ENCODE results near the gene AGAP3. TPM values are rescaled to one million over a fixed set of nuclear protein-coding genes. Genes with fewer than 3 reads are reported as not detected.

Gene AGAP3
- polyA plus RNA-seq, 1 of the 3 experiments (the other 2 are of a cell fraction) = 126 TPM

DNA sequence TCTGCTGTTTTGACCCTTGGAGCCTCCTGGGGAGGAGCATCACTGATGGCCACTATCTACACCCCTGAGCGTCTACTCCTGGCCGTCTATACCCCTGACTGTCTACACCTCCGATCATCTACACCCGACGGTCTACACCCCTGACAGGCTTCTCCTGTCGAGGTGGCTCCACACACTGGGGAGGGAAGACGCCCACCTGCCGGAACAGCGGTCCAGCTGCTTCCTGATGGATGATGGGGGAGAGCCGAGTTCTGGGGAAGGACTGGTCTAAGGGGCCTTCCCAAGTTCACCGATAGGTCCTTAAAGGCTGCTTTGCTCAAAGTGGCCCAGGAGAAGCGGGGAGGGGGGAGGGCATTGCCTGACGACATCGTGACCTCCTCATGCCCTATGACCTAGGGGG lies 41.9 kb downstream of the AGAP3 start (continued):
- TF ChIP-seq USF1 (IDR thresholded peaks at IDR 0.05; ENCODE audit: borderline replicate concordance, low read depth) (no peak), PBX3 (IDR thresholded peaks at IDR 0.05) (no peak), POLR2AphosphoS5 (IDR thresholded peaks at IDR 0.05; ENCODE audit: low read depth, low read length) (no peak), FOXJ3 (CRISPR knock-in tag; IDR thresholded peaks at IDR 0.05) (no peak), EZH2phosphoT487 (IDR thresholded peaks at IDR 0.05; ENCODE audit: borderline replicate concordance, low read depth) (no peak)

GRCh38 chr7:151128716-151129115 lies 42.4 kb downstream of the AGAP3 start:
- WGBS (ENCODE audit: low lambda C conversion rate) = 99% methylated on average over 8 of the region's 8 CpGs
- ChIA-PET CTCF (interaction anchor here (0.9 to 18.0 kb wide), 7 partner anchors 9 to 114 kb away, joined by 3 to 243 read pairs (median 12); partner anchors contain the start of gene GBX1), POLR2A (no interaction called here)
- H2AFZ ChIP-seq (ENCODE audit: low read depth) = no peak overlapping the region
- H3K27me3 ChIP-seq (ENCODE audit: insufficient read depth) = no peaks in the 10 kb centered on the region
- H3K4me1 ChIP-seq (ENCODE audit: control insufficient read depth in 1 of 2, insufficient read depth in 2 of 2, low read depth in 1 of 2, low read length in 1 of 2) = peaks cover 0 to 34% of the 10 kb centered on the region in 2 experiments; a peak in 1 of 4 replicates
- no peaks in the 10 kb centered on the region for H3K9me2 ChIP-seq
- no peak for TF ChIP-seq NFIC (IDR thresholded peaks at IDR 0.05; ENCODE audit: borderline replicate concordance)
- no peak for TF ChIP-seq TAF1 (IDR thresholded peaks at IDR 0.05; ENCODE audit: borderline replicate concordance, low read depth, low read length)
- no peak for TF ChIP-seq FOSL2 (IDR thresholded peaks at IDR 0.05; ENCODE audit: borderline replicate concordance, low read depth)
- TF ChIP-seq FOXJ3 (CRISPR knock-in tag; IDR thresholded peaks at IDR 0.05) = no peak
- TF ChIP-seq USF2 (IDR thresholded peaks at IDR 0.05; ENCODE audit: borderline replicate concordance, low read depth, low read length) = no peak
- TF ChIP-seq TEAD4 (IDR thresholded peaks at IDR 0.05; ENCODE audit: borderline replicate concordance, insufficient read depth) = no peak
- TF ChIP-seq POLR2AphosphoS5 (IDR thresholded peaks at IDR 0.05; ENCODE audit: low read depth, low read length) = no peak
- no peak for TF ChIP-seq CHD2 (IDR thresholded peaks at IDR 0.05; ENCODE audit: low read length, partially characterized antibody)
- no peak for TF ChIP-seq USF1 (IDR thresholded peaks at IDR 0.05; ENCODE audit: borderline replicate concordance, low read depth)
- TF ChIP-seq RXRA (IDR thresholded peaks at IDR 0.05; ENCODE audit: borderline replicate concordance, low read depth) = no peak
- no peak for TF ChIP-seq MAX (IDR thresholded peaks at IDR 0.05; ENCODE audit: low read depth)
- TF ChIP-seq, protein P1, sequence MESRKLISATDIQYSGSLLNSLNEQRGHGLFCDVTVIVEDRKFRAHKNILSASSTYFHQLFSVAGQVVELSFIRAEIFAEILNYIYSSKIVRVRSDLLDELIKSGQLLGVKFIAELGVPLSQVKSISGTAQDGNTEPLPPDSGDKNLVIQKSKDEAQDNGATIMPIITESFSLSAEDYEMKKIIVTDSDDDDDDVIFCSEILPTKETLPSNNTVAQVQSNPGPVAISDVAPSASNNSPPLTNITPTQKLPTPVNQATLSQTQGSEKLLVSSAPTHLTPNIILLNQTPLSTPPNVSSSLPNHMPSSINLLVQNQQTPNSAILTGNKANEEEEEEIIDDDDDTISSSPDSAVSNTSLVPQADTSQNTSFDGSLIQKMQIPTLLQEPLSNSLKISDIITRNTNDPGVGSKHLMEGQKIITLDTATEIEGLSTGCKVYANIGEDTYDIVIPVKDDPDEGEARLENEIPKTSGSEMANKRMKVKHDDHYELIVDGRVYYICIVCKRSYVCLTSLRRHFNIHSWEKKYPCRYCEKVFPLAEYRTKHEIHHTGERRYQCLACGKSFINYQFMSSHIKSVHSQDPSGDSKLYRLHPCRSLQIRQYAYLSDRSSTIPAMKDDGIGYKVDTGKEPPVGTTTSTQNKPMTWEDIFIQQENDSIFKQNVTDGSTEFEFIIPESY (IDR thresholded peaks at IDR 0.05; ENCODE audit: borderline replicate concordance, low read depth) = no peak
- TF ChIP-seq, protein P2, sequence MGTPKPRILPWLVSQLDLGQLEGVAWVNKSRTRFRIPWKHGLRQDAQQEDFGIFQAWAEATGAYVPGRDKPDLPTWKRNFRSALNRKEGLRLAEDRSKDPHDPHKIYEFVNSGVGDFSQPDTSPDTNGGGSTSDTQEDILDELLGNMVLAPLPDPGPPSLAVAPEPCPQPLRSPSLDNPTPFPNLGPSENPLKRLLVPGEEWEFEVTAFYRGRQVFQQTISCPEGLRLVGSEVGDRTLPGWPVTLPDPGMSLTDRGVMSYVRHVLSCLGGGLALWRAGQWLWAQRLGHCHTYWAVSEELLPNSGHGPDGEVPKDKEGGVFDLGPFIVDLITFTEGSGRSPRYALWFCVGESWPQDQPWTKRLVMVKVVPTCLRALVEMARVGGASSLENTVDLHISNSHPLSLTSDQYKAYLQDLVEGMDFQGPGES (IDR thresholded peaks at IDR 0.05; ENCODE audit: low read depth, low read length) = no peak
- no peak for TF ChIP-seq JUND (IDR thresholded peaks at IDR 0.05)
- TF ChIP-seq, protein P3, sequence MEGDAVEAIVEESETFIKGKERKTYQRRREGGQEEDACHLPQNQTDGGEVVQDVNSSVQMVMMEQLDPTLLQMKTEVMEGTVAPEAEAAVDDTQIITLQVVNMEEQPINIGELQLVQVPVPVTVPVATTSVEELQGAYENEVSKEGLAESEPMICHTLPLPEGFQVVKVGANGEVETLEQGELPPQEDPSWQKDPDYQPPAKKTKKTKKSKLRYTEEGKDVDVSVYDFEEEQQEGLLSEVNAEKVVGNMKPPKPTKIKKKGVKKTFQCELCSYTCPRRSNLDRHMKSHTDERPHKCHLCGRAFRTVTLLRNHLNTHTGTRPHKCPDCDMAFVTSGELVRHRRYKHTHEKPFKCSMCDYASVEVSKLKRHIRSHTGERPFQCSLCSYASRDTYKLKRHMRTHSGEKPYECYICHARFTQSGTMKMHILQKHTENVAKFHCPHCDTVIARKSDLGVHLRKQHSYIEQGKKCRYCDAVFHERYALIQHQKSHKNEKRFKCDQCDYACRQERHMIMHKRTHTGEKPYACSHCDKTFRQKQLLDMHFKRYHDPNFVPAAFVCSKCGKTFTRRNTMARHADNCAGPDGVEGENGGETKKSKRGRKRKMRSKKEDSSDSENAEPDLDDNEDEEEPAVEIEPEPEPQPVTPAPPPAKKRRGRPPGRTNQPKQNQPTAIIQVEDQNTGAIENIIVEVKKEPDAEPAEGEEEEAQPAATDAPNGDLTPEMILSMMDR (IDR thresholded peaks at IDR 0.05) = no peak
- TF ChIP-seq EP300 (IDR thresholded peaks at IDR 0.05; ENCODE audit: borderline replicate concordance in 1 of 2, low read depth in 1 of 2, low read length in 1 of 2) = no peak
- no peak overlapping the region for H3K9ac ChIP-seq
- H3K36me3 ChIP-seq (replicated peaks in 1 of 2; ENCODE audit: control insufficient read depth in 1 of 2, insufficient read depth in 2 of 2, low read length in 1 of 2) = peaks cover 30 to 87% of the 10 kb centered on the region in 2 experiments
- H3K27ac ChIP-seq (ENCODE audit: low read depth in 2 of 2, low read length in 1 of 2) = no peak overlapping the region
- H3K79me2 ChIP-seq (ENCODE audit: insufficient read depth) = peaks cover 18% of the 10 kb centered on the region; the same call in 1 of the 2 replicates
- no peaks in the 10 kb centered on the region for H3F3A ChIP-seq (replicated peaks; ENCODE audit: insufficient read depth)
- no peak overlapping the region for H3K4me3 ChIP-seq (ENCODE audit: low read depth in 2 of 2, low read length in 1 of 2)
- DNase-seq = no peak
- no peak overlapping the region for H3K4me2 ChIP-seq
- no peaks in the 10 kb centered on the region for H3K9me3 ChIP-seq
- H4K20me1 ChIP-seq (ENCODE audit: insufficient read depth) = peaks cover 24% of the 10 kb centered on the region

Measured in SK-N-SH (cell line).